ENCODE data around the gene ADAMTS19. TPM values are rescaled to one million over a fixed set of nuclear protein-coding genes. Genes with fewer than 3 reads are reported as not detected.

The ADAMTS19 gene
- total RNA-seq, 6 experiments from 2014 or later: not detected

GRCh38 chr5:129507527-129507926 is 47.4 kb downstream of the ADAMTS19 start:
- Mint-ChIP-seq H3K9me3 (peaks cover 19% of the 10 kb centered on the region), H3K27ac (no peak overlapping the region), H3K4me1 (ENCODE audit: low read depth) (no peaks in the 10 kb centered on the region), H3K4me3 (no peak overlapping the region), H3K36me3 (ENCODE audit: low read depth) (no peaks in the 10 kb centered on the region), H3K27me3 (ENCODE audit: insufficient read depth) (no peaks in the 10 kb centered on the region; the same call in 1 of the 2 replicates)
- no peak for TF ChIP-seq CTCF (IDR thresholded peaks at IDR 0.05)
- DNase-seq: no peak

- no peaks in the 10 kb centered on the region; the same call in 1 of the 2 replicates for H3K27me3 Mint-ChIP-seq (ENCODE audit: insufficient read depth)
- no peaks in the 10 kb centered on the region for H3K36me3 Mint-ChIP-seq (ENCODE audit: low read depth)
- peaks cover 26% of the 10 kb centered on the region for H3K9me3 Mint-ChIP-seq
- no peak for TF ChIP-seq CTCF (IDR thresholded peaks at IDR 0.05)
- no peak overlapping the region for H3K27ac Mint-ChIP-seq
- DNase-seq: no peak
- no peaks in the 10 kb centered on the region for H3K4me1 Mint-ChIP-seq (ENCODE audit: low read depth)
- H3K4me3 Mint-ChIP-seq: no peak overlapping the region
Observed at GRCh38 chr5:129508606-129509005, 48.5 kb downstream of the ADAMTS19 start.

- DNase-seq: no peak
- Mint-ChIP-seq H3K27me3 (ENCODE audit: insufficient read depth) (no peaks in the 10 kb centered on the region), H3K4me1 (ENCODE audit: low read depth) (no peaks in the 10 kb centered on the region), H3K27ac (no peak overlapping the region), H3K4me3 (no peak overlapping the region), H3K9me3 (peaks cover 30% of the 10 kb centered on the region), H3K36me3 (ENCODE audit: low read depth) (no peaks in the 10 kb centered on the region)
- no peak for TF ChIP-seq CTCF (IDR thresholded peaks at IDR 0.05)
Observed at GRCh38 chr5:129509363-129509975, 49.4 kb downstream of the ADAMTS19 start.

GRCh38 chr5:129511291-129511690 is 51.2 kb downstream of the ADAMTS19 start:
- Mint-ChIP-seq H3K27me3 (ENCODE audit: insufficient read depth) (no peaks in the 10 kb centered on the region; the same call in 1 of the 2 replicates), H3K9me3 (peaks cover 41% of the 10 kb centered on the region), H3K4me1 (ENCODE audit: low read depth) (no peaks in the 10 kb centered on the region), H3K4me3 (no peak overlapping the region), H3K36me3 (ENCODE audit: low read depth) (no peaks in the 10 kb centered on the region), H3K27ac (no peak overlapping the region)
- no peak for TF ChIP-seq CTCF (IDR thresholded peaks at IDR 0.05)
- DNase-seq: no peak

GRCh38 chr5:129541051-129541450 is 81.0 kb downstream of the ADAMTS19 start:
- TF ChIP-seq CTCF (IDR thresholded peaks at IDR 0.05): no peak
- H3K27me3 Mint-ChIP-seq (ENCODE audit: insufficient read depth): no peaks in the 10 kb centered on the region; the same call in 1 of the 2 replicates
- peaks cover 25% of the 10 kb centered on the region for H3K9me3 Mint-ChIP-seq
- no peaks in the 10 kb centered on the region for H3K36me3 Mint-ChIP-seq (ENCODE audit: low read depth)
- DNase-seq: no peak
- no peaks in the 10 kb centered on the region for H3K4me1 Mint-ChIP-seq (ENCODE audit: low read depth)
- no peak overlapping the region for H3K4me3 Mint-ChIP-seq
- no peak overlapping the region for H3K27ac Mint-ChIP-seq
